8988T (cell line): ENCODE results near the gene LOXHD1.

Experiments used
- DNase-seq: peaks from one replicate; pipeline ENCODE4 v3.0.0; 2011

The LOXHD1 gene, protein sequence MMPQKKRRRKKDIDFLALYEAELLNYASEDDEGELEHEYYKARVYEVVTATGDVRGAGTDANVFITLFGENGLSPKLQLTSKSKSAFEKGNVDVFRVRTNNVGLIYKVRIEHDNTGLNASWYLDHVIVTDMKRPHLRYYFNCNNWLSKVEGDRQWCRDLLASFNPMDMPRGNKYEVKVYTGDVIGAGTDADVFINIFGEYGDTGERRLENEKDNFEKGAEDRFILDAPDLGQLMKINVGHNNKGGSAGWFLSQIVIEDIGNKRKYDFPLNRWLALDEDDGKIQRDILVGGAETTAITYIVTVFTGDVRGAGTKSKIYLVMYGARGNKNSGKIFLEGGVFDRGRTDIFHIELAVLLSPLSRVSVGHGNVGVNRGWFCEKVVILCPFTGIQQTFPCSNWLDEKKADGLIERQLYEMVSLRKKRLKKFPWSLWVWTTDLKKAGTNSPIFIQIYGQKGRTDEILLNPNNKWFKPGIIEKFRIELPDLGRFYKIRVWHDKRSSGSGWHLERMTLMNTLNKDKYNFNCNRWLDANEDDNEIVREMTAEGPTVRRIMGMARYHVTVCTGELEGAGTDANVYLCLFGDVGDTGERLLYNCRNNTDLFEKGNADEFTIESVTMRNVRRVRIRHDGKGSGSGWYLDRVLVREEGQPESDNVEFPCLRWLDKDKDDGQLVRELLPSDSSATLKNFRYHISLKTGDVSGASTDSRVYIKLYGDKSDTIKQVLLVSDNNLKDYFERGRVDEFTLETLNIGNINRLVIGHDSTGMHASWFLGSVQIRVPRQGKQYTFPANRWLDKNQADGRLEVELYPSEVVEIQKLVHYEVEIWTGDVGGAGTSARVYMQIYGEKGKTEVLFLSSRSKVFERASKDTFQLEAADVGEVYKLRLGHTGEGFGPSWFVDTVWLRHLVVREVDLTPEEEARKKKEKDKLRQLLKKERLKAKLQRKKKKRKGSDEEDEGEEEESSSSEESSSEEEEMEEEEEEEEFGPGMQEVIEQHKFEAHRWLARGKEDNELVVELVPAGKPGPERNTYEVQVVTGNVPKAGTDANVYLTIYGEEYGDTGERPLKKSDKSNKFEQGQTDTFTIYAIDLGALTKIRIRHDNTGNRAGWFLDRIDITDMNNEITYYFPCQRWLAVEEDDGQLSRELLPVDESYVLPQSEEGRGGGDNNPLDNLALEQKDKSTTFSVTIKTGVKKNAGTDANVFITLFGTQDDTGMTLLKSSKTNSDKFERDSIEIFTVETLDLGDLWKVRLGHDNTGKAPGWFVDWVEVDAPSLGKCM (N-terminal part only)

DNA sequence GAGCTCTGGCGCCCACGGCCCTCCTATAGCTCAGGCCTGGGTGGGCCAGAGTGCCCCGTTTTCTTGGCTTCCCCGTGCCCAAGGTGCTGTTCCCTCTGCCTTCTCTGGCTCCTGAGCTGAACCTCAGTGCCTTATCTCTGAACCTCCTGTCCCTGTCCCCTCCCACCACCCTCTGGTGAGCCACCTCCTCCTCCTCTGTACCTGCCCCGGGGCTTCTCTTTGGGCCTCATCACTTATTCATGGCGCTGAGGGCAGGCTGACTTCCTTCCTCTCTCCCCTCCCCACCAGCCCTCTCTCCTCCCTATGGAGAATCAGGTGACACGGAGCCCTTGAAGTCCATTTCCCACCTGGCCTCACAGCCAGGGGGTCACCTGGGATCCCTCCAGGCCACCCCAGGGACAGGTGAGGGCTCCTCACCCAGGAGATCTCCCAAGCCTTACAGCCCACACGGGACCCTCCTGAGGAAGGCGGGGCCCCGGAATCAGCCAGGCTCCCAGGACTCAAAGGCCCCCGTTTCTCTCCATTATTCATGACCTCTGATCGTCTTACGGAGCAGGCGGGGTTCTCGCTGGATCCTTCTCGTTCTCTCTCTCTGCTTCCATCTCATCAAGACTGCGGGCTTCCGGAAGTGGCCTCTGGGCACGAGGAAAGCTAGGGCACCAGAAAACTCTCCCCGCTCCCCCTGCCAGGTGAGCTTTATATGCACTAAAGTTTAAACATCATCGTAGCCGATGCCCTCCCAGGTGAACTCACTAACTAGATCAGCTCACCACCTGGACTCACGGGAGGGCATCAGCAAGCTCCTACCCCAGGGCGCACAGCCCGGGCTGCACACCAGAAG is at the start of gene LOXHD1:
LOXHD1 (minus strand) TSS at position 106 of the 841 bp plus-strand sequence. CDS start 187 bp downstream, outside the sequence.
- no peak for DNase-seq

DNA sequence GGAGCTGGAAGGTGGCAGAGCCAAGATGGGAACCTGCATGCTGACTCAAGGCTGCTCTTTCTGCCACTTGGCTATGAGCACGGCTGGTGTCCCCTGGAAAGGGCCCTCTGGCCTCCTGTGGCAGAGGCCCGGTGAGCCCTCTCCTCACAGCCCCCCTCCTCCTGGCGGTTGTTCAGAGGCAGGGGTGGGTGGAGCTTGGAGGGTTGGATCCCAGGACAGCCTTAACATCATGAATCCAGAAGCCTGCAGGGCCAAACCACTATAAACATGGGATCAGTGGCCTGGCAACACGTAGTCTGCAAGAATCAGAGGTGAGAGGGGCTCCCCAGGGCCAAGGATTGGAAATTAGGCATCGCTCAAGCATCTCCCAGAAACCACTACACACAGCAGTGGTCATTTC is 48.5 kb upstream of the LOXHD1 start:
- no peak for DNase-seq

DNA sequence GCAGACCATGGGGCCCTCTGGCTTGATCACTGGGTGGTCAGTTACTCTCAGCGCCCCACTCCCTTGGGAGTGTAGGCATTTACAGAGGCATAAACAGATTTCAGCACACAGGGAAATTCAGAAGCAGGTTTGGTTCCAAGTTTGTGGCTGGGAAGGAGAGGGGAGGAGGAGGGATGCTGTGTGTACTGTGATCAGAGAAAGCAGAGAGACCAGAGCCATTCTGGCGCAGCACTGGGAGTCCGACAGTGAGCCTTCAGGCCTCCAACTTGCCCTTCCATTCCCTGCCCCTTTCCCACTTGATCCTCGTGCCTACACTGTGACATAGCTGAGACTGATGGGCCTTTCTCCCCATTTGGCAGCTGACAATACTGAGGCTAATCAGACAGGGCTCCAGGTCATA is 47.8 kb upstream of the LOXHD1 start:
- DNase-seq = no peak

DNA sequence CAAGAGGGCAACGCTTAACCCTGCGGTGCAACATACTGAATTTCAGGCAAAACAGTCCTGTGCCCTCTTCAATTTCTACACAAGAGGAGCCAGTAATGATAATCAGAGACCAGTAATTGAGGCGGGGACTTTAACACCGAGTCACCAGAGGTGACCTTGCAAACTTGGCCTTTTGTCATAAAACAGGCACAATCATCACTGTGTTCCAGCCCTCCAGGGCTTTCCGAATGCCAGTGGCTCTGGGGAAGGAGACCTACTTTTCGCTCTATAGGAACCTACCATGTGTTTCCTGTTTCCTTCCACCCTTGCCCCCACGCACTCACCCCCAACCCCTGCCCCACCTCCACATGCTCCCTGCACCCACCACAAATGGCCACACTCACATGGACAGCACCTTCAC is 47.2 kb upstream of the LOXHD1 start:
- no peak for DNase-seq

DNA sequence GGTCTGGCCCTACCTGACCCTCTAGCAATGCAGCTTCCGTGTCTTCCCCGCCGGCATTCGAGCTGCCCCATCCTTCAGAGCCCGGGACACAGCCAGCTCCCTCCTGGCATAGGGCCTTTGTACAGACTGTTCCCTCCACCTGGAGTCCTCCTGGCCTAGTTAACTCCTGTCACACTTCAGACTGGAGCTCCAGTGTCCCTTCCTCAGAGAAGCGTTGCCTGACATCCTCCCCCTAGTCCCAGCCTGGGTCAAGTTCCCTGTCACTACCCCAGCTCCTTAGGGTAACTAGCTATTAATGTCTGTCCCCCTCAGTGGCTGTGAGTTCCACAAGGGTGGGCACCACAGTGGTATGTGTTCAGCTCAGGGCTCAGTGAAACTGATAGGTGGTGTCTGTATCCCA is 45.5 kb upstream of the LOXHD1 start:
- DNase-seq = no peak

DNA sequence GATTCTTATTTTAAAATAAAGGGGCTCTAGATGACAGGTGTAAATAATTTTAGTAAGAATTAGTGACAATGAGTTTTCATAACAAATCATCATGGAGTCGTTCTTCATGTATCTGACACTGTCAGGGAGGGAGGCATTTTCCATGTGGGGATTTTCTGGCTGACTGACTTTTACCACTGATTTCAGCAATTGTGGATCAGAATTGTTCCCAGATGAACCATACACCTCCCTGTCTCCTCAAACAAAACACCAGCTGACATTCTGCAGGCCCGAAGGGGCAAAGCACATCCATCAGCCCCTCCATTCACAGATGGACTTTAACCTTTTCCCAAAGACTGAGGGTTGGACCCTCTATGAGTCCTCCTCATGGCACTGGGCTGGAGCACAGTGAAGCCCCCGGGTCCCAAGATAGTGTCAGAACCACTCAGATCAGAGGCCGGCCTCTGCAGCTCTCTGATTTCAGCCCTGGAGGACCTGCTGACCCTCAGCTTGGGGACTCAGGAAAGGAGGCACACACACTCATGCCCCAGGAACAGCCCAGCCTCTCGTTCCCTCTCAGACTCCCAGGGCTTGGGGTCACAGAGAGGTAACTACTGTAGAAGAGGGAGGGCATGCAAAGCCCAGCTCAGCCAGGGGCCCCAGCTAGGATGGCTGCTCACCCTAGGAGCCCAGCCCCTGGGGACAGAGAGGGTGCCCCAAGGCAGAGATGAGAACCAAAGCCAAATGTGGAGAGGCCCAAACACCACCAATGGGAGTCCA is 43.2 kb upstream of the LOXHD1 start:
- DNase-seq = no peak

DNA sequence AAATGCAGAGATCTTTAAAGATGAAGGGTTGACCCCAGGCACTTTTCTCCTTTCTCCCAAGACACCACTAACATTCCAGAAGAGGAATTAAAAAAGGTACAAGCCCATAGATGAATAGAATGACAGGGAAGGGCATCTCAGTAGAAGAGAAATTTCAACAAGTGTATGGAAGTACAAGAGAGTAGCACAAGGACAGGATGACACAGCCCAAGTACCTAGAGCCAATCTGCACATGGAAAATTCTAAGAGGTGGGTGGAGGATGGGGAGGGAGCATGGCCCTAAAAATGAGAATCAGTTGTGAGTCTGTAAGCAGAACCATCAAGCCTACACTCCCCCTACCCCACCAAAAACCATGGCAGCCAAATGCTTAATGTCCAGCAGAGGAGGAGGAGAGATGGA is 39.7 kb upstream of the LOXHD1 start:
- no peak for DNase-seq

DNA sequence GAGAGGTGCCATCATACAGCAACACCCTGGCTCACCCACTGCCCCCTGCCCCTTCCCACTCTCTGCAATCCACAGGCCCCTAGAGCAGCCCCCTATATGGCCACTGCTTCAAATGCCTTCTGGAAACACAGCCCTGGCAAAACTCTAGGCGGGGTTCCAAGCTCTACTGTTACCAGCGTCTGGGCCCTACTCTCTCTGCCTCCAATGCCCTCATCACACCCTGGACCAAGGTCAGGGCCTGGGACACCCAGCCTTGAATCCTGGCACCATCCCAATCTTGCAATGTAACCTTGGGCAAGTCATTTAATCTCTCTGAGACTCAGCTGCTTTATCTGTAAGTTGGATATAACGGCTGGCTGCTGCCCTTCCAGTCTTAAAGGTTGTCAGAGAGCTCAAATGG is 39.2 kb upstream of the LOXHD1 start:
- DNase-seq = no peak

DNA sequence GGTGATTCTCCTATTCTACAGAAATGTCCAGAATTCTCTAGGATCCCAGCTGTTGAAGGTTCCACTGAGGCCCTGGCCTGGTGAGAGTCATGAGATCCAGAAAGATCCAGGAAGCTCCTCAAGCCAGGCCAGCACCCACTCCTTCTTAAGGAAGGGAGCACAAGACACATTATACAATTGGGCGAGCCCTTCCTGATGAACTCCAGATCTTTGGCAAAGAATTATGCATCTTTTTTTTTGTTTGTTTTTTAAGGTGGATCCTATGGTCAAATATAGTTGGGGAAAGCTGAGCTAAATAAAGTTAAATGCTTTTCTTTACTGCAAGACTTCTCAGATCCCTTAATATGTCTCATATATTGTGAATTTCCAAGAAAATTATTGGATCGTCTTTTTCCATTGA is 37.0 kb upstream of the LOXHD1 start:
- no peak for DNase-seq

DNA sequence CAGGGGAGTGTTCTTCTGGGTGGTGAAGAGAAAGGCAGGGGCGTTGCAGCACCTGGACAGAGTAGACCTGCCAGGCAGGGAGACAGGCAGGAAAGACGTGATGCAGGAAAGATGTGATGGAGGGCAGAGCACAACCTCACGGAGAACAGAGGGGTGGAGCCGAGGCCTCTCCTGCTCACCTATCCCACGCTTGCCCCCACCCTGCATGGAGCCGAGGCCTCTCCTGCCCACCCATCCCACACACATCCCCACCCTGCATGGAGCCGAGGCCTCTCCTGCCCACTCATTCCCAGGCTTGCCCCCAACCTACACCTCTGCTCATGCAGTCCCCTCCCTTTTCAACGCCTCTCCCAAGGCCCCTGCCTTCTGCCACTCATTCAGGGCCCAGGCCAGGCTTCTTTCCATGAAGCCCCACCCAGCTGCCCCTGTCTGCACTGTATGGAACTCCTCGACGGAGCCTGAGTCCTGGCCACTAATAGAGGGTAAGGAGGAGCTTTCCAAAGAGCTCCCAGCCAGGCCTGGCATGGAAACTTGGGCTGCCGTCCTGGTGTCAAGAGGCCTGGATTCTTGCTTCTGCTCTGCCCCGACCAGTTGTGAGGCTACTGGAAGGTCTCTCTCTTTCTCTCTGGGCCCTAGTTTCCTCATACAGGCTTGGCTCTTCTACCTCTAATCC is 32.0 kb upstream of the LOXHD1 start:
- no peak for DNase-seq

DNA sequence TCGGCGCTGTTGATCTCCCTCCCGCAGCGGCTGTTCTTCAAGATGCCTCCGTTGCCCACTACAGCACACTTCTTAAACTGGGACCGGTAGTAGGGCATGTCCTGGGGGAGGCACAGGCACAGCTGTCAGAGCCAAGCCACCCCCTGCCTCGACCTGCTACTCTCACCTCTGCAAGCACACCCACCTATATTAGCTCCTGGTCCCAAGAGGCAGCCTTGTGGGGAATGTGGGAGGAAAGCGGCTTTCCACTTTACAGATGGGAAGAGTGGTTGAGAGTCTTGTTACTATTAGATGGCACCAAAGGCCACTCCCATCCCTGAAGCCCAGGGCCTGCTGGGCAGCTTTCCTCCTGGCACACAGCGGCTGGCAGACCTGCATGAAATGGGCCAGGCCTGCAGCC is 29.2 kb upstream of the LOXHD1 start:
- DNase-seq = no peak

DNA sequence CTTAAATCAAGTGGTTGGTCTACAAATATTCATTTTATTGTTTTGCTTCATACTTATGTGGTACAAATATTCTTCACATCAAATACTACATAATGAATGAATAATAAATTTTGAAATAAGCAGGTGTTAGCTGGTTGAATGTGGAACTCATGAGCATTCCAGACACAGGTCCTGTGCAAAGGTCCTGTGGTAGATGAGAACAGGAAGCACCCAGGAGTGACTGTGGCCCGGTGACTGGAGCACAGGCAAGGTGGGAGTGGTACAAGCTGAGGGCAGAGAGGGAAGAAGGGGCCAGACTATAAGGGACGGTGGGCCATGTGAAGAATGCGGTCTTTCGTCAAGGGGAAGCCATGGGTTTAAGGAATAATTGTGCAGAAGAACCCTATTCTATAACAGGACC is 26.2 kb upstream of the LOXHD1 start:
- DNase-seq = no peak

DNA sequence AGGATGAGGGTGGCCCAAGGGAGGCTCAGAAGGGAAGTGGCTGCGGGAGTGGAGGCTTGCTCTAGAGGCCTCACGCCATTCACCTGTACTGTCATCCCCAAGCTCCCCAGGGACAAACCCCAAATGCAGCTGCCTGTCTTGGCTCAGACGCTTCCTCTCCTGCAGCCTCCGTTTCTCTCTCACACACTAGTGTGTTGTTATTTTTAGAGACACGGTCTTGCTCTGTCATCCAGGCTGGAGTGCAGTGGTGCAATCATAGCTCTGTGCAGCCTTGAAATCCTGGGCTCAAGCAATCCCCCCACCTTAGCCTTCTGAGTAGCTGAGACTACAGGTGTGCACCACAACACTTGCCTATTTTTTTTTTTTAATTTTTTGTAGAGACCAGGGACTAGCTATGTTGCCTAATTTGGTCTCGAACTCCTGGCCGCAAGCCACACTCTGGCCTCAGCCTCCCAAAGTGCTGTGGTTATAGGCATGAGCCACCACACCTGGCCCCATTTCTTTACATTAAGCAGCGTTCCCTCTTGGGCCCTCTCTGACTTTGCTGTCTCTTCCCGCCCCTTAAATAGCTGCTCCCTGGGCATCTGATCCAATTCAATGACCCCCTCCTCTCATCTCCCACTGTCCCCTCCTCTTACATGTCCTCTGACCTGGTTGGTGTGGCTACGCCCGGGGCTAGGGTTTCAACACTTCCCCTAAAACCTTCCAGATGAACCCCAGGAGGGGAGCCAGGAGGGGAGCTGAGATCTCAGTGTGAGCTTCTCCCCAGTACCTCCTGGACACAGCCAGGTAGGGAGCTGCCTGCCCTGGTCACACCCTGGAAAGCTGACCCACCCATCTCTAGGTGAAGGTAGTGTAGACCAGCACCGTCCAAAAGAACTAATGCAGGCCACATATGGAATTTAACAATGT is 24.0 kb upstream of the LOXHD1 start:
- no peak for DNase-seq

DNA sequence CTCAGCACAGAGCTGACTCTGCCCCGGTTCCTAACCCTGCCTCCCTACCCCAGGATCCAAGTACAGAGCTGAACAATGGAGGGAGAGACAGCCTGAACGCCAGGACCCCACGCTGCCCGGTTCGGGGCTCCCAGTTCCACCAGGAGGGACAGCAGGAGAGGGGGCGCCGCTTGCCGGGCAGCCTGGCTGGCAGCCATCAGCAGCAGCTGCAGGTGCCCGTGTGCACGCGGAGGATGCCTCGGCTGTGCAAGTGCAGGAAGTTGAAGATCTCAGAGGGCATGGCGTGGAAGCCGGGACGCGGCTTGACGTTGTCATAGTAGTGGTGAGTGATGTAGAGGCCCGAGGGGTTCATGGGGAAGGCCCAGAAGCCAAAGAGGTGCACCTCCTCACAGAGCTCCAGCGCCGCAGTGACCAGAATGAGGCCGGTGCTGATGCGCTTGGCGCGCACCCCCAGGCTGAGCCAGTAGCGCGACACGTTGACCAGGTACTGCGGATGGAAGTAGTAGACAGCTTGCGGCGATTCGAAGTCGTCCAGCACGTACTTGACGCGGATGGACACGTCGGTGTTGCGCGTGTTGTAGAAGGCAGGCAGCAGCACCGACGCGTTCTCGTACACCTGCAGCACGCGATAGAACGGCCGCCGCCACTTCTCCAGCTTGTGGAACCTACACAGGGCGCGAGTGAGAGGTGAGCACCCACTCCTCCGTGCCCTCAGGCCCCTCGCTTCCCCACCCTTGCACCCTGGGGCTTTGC is 23.0 kb upstream of the LOXHD1 start:
- no peak for DNase-seq

DNA sequence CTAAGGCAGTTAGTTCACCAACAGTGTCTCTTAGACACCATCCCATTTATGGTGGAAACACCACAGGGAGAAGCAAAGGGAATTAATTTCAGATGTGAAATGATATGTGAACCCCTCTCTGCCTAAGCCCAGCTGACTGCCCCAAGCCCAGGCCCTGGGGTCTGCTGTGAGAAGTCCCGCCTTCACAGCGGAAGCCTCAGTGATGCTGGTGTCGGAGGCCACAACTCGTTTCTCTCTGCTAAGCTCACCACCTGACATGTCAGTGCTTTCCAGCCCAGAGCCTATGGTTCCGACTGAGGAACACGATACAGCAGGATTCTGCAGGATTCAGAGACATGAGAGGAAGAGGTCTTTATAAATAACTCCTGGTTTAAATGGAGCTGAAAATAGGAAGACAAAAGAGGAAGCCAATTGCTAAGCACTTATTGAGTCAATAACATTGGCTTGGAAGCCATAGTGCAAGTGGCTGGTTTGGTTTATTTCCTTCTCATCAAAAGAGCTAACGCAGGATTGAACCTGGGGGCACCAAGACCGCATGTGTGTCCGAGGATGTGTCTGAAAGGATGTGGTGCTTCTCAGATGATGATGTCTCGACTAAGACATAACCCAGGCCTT is 21.9 kb upstream of the LOXHD1 start:
- DNase-seq = no peak

DNA sequence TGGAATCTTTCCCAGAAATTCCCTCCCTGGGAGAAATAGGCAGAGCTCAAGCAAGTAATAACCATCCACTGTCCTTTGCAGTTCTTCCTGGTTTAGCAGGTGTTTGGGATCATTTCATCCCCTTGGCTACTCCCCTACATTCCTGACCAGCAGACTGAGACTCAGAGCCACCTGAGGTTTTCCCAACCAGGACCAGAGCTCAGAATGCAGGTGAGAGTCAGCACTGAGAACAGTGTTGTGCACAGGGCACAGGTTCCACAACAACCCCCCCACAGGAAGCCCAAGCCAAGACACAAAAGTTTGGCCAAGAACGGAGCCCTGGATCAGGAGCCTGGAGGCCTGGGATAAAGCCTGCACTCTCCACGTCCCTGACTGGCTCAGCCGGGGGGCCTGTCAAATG is 21.0 kb upstream of the LOXHD1 start:
- no peak for DNase-seq

DNA sequence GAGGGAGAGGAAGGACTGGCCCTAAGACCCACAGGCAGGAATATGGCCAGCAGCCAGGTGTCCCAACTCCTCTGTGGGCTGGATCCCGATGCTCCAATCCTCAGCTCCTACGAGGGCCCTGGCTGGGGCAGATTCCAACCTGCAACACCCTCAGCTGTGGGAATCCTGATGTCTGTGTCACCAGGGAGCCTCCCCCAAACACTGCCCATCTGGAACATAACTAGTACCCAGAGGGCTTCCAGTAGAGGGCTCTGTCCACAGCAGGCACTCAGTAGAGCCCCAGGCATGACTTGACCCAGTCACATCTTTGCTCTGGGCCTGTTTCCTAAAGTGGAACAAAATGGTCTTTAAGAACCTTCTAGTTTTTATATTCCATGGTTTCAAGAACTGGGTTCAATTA is 20.6 kb upstream of the LOXHD1 start:
- DNase-seq = peak; percentile 63

DNA sequence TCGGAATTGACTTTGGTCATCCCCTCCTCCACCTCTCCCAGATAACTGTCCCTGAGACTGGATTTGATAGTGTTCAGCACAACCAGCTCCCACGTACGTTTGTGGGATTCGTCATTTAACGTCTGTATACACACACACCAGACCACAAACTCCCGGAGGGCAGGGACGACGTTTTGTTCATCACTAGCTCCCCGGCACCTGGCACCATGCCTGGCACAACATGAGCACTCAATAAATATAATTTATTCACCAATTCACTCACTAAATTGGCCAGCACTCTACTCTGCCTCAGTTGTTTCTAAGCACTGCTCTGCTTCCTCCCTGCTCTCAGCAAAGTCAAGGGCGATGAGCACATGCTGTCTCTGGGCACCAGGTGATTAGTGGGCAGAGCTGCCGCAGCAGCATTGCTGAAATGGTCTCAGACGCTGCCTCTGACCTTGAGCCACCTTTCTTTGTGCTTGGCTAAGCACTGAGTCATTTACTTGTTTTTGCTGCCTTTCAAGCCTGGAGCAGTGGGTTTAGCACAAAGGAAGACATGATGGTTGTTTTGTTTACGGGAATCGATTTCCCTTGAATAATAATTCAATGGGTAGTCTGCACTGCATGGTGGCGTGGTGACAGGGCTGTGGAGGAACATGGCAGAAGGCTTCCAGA is 19.3 kb upstream of the LOXHD1 start:
- no peak for DNase-seq
